Ishikawa (cell line): ENCODE data around the gene TMEM61.

Source experiments
- CEBPB ChIP-seq: IDR thresholded peaks from 2 replicates; pipeline ENCODE4 v1.6.1; 2012
- CREB1 ChIP-seq: IDR thresholded peaks from 2 replicates; pipeline ENCODE4 v1.6.1; 2012; ENCODE audit warnings: low read depth
- EGR1 ChIP-seq: IDR thresholded peaks from 2 replicates; pipeline ENCODE4 v1.6.1; 2012
- TAF1 ChIP-seq: IDR thresholded peaks from 2 replicates; pipeline ENCODE4 v1.6.1; 2012; ENCODE audit warnings: low read depth, mild to moderate bottlenecking
- TCF12 ChIP-seq: IDR thresholded peaks from 2 replicates; pipeline ENCODE4 v1.6.1; 2012; ENCODE audit warnings: low read depth
- YY1 ChIP-seq: IDR thresholded peaks from 2 replicates; pipeline ENCODE4 v1.6.1; 2012; ENCODE audit warnings: low read depth
- ZBTB7A ChIP-seq: IDR thresholded peaks from 2 replicates; pipeline ENCODE4 v1.6.1; 2012; ENCODE audit warnings: low read depth
- TF ChIP-seq, protein P1 (sequence below): IDR thresholded peaks from 2 replicates; pipeline ENCODE4 v1.6.1; 2012

GRCh38 chr1:54947540-54947939, 32.9 kb upstream of the TMEM61 start:
- TF ChIP-seq TCF12 (no peak), CREB1 (no peak), CEBPB (no peak), EGR1 (no peak), TAF1 (no peak), YY1 (no peak), ZBTB7A (no peak)
- TF ChIP-seq, protein P1, sequence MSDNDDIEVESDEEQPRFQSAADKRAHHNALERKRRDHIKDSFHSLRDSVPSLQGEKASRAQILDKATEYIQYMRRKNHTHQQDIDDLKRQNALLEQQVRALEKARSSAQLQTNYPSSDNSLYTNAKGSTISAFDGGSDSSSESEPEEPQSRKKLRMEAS, result no peak
